Endothelial cell of umbilical vein (primary cell): ENCODE data around the gene RCAN3. TPM values are rescaled to one million over a fixed set of nuclear protein-coding genes. Genes with fewer than 3 reads are reported as not detected.

Source experiments
- BruUV-seq: library from RNA; stranded (reverse); fragments of 400-500 nt; replicated peaks from 2 replicates; lab custom pipeline; 2021; lab: Mats Ljungman, UMichigan
- CTCF ChIA-PET: fragments of 300-600, 350-600 bp; sonication (Branson Sonifier 250); formaldehyde crosslinking; loops from one replicate; lab custom pipeline; 2021; ENCODE audit warnings: antibody characterized with exemption, inconsistent platforms; lab: Charles Lee
- POLR2A ChIA-PET: fragments of 300-600, 350-600 bp; sonication (Branson Sonifier 250); formaldehyde crosslinking; loops from one replicate; lab custom pipeline; 2021; ENCODE audit warnings: antibody characterized with exemption, inconsistent platforms; lab: Charles Lee
- DNase-seq: peaks from one replicate; pipeline ENCODE4 v3.0.0-alpha.2; 2011; ENCODE audit warnings: low read depth, low spot score
- FAIRE-seq: peaks from 2 replicates; lab custom pipeline; 2011; peaks lifted over from hg19 to GRCh38; lab: Jason Lieb, UNC
- H2AFZ ChIP-seq: 2 replicates; pipeline ENCODE4 v1.6.0; 2012; ENCODE audit warnings: low read depth, low read length, control low read depth, inconsistent platforms
- H3K27ac ChIP-seq: 2 replicates; pipeline ENCODE4 v1.5.1; 2011; ENCODE audit warnings: low read depth, mild to moderate bottlenecking, control low read depth, low read length, moderate library complexity; ENCODE audit not compliant: insufficient read depth
- H3K27me3 ChIP-seq, 2 experiments: 2 replicates each; pipeline versions ENCODE4 v1.6.0 to v1.6.1; 2011; ENCODE audit warnings: low read length in 2 of 2, mixed read lengths in 1 of 2; ENCODE audit not compliant: control insufficient read depth in 2 of 2, insufficient read depth in 2 of 2
- H3K36me3 ChIP-seq, 2 experiments: 2 replicates in 1 of 2; 3 replicates in 1 of 2; pipeline ENCODE4 v1.5.1; 2011; ENCODE audit warnings: low read length in 2 of 2, mild to moderate bottlenecking in 1 of 2, moderate library complexity in 1 of 2; ENCODE audit not compliant: control insufficient read depth in 2 of 2, insufficient read depth in 2 of 2; ENCODE audit errors: extremely low read depth in 1 of 2
- H3K4me1 ChIP-seq: 3 replicates; pipeline ENCODE4 v1.5.1; 2011; ENCODE audit warnings: mild to moderate bottlenecking, low read length; ENCODE audit not compliant: control insufficient read depth, insufficient read depth; ENCODE audit errors: extremely low read depth
- H3K4me2 ChIP-seq: 2 replicates; pipeline ENCODE4 v1.6.1; 2011; ENCODE audit warnings: low read length, control low read depth, mixed read lengths; ENCODE audit not compliant: insufficient read depth
- H3K4me3 ChIP-seq, 3 experiments: fragments of 200-600 bp in 1 of 3; sonication (generic), shearing (Covaris generic) in 1 of 3; replicated peaks in 1 of 3; 2 replicates each; pipeline ENCODE4 v1.5.1; 2011 to 2016; ENCODE audit warnings: control low read depth in 3 of 3, low read length in 3 of 3, mild to moderate bottlenecking in 2 of 3, inconsistent platforms in 1 of 3, low read depth in 1 of 3, moderate library complexity in 1 of 3; ENCODE audit not compliant: insufficient read depth in 1 of 3
- H3K79me2 ChIP-seq: 2 replicates; pipeline ENCODE4 v1.6.0; 2012; ENCODE audit warnings: low read length, inconsistent platforms; ENCODE audit not compliant: control insufficient read depth, insufficient read depth
- H3K9ac ChIP-seq: replicated peaks from 2 replicates; pipeline ENCODE3; 2011; ENCODE audit warnings: low read length, control low read depth; ENCODE audit not compliant: insufficient read depth; ENCODE audit errors: extremely low read depth
- H3K9me1 ChIP-seq: replicated peaks from 3 replicates; pipeline ENCODE4 v1.6.0; 2011; ENCODE audit warnings: mild to moderate bottlenecking, low read length; ENCODE audit not compliant: control insufficient read depth, insufficient read depth; ENCODE audit errors: extremely low read depth
- H3K9me3 ChIP-seq: replicated peaks from 2 replicates; pipeline ENCODE4 v1.5.1; 2012; ENCODE audit warnings: low read length, inconsistent platforms; ENCODE audit not compliant: control insufficient read depth, insufficient read depth
- H4K20me1 ChIP-seq: replicated peaks from 2 replicates; pipeline ENCODE3; 2011; ENCODE audit warnings: mild to moderate bottlenecking, low read length; ENCODE audit not compliant: control insufficient read depth, insufficient read depth; ENCODE audit errors: extremely low read depth
- CTCF ChIP-seq, 2 donors: IDR thresholded peaks; 1 replicate in 1 of 2; 2 replicates in 1 of 2; pipeline ENCODE4 v1.5.1; 2011; ENCODE audit warnings: low read length in 2 of 2, mild to moderate bottlenecking in 2 of 2, moderate library complexity in 2 of 2, control low read depth in 1 of 2, inconsistent platforms in 1 of 2, low read depth in 1 of 2; ENCODE audit not compliant: insufficient read depth in 1 of 2; ENCODE audit errors: extremely low read depth in 1 of 2
- EZH2 ChIP-seq: IDR thresholded peaks from 2 replicates; pipeline ENCODE4 v1.6.1; 2012; ENCODE audit warnings: borderline replicate concordance, low read depth, mild to moderate bottlenecking, moderate library complexity, low read length, inconsistent platforms; ENCODE audit not compliant: severe bottlenecking
- FOS ChIP-seq: IDR thresholded peaks from 2 replicates; pipeline ENCODE4 v1.6.1; 2011; ENCODE audit warnings: mild to moderate bottlenecking, low read length, moderate library complexity, borderline replicate concordance; ENCODE audit not compliant: insufficient read depth
- GATA2 ChIP-seq: IDR thresholded peaks from 2 replicates; pipeline ENCODE4 v1.7.0; 2011; ENCODE audit warnings: low read depth, mild to moderate bottlenecking, moderate library complexity, mixed read lengths, low read length; ENCODE audit not compliant: insufficient read length, insufficient read depth
- JUN ChIP-seq: IDR thresholded peaks from 2 replicates; pipeline ENCODE4 v1.6.1; 2011; ENCODE audit warnings: borderline replicate concordance, low read depth; ENCODE audit not compliant: insufficient read length, insufficient read depth
- MYC ChIP-seq: IDR thresholded peaks from one replicate; pipeline ENCODE4 v1.6.1; 2011; ENCODE audit warnings: mild to moderate bottlenecking, low read depth, low read length
- POLR2A ChIP-seq: IDR thresholded peaks from 2 replicates; pipeline ENCODE4 v1.6.1; 2012; ENCODE audit warnings: low read depth, mild to moderate bottlenecking, control low read depth, low read length
- POLR2AphosphoS5 ChIP-seq: IDR thresholded peaks from 2 replicates; pipeline ENCODE4 v1.6.1; 2012; ENCODE audit warnings: low read depth, mild to moderate bottlenecking, control low read depth, low read length, moderate library complexity; ENCODE audit not compliant: insufficient read depth
- dilution Hi-C: fragments of 300-500 bp; cut with MboI; formaldehyde crosslinking; loops from one replicate; pipeline ENCODE4 v1.15.0; 2019; ENCODE audit warnings: low sequenced_read_pairs; ENCODE audit not compliant: extremely low pct_ligation_motif_present
- intact Hi-C: fragments of 100-400 bp; cut with micrococcal nuclease; formaldehyde crosslinking; loops from one replicate; pipeline ENCODE4 v1.10.0; 2022
- polyA plus RNA-seq, 4 experiments: library from polyadenylated mRNA; depleted of rRNA in 3 of 4; stranded (reverse) in 3 of 4; unstranded in 1 of 4; fragments of >200 nt; gene quantifications; 2 replicates each; pipeline versions ENCODE4 v1.2.1 to v1.2.3, GENCODE V29; 2011 to 2012; ENCODE audit warnings: missing spikeins in 1 of 4
- total RNA-seq: library from RNA; stranded (reverse); gene quantifications from 2 replicates; pipeline ENCODE4 v1.2.3, GENCODE V29; 2021
- TF ChIP-seq, protein P1 (sequence below): IDR thresholded peaks from 2 replicates; pipeline ENCODE4 v1.6.1; 2011; ENCODE audit not compliant: insufficient read depth, insufficient read length

RCAN3 gene
- total and polyA plus RNA-seq, 2 donors (not counting 3 experiments of a cell fraction or from before 2014, with no cell fraction given): 0.99 to 5.1 TPM

DNA sequence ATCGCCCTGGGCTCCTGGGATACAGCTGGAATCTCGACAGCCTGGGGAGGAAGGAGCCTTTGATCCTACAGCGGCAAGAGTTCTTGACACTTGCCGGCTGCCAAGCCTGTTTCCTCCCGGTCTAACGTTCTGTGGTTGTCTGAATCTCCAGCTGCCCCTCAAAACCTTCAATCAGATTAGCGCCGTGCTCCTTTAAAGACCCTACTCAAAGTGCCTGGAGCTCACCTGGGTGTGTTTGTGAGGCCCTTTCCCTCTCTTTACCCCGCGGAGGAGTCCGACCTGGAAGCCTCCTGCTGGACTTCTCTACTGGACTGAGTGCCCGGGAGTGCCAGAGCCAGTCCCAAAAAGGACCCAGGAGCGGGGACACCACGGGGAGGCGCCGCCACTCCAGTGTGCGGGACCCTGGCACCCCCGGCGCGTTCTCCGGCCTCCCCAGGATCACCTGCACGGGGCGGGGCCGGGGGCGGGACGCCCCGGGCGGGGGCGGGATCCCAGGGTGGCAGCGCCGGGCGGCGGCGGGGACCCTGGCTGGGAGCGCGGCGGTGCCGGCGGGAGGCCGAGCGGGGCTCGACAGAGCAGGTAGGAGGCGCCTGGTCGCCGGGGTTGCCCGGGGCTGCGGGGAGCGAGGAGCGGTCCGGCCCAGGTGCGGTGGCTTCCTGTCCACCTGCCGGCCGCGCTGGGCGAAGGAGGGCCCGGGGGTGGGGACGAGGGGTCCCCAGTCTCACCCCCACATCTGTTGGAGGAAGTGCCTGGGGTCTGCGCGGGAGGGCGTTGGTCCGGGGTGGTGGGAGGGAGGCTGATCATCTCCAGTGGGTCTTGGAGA is 53.2 kb downstream of the RCAN3 start, which contains the start of gene NCMAP:
Gene NCMAP (plus strand): TSS at position 497 of the 823 bp plus-strand sequence. CDS start 39,344 bp downstream, outside the sequence.
- no peak for DNase-seq
- H3K36me3 ChIP-seq: no peaks in the 10 kb centered on the region
- no peak within 1 kb of the TSS for H3K4me2 ChIP-seq
- intact Hi-C loops: no loop called here
- H3K4me3 ChIP-seq: no peak within 1 kb of the TSS
- H3K4me1 ChIP-seq: no peaks in the 10 kb centered on the region
- H3K27ac ChIP-seq: no peak within 1 kb of the TSS
- H3K9me3 ChIP-seq: no peaks in the 10 kb centered on the region
- BruUV-seq: no TSS peak
- H4K20me1 ChIP-seq: no peaks in the 10 kb centered on the region
- no peaks in the 10 kb centered on the region for H3K9me1 ChIP-seq
- H2AFZ ChIP-seq: no peak within 1 kb of the TSS
- TF ChIP-seq MYC (no peak), EZH2 (peak; percentile 68)
- dilution Hi-C loops: no loop called here
- POLR2A ChIA-PET: no interaction called here
- FAIRE-seq: peak; percentile 71
- CTCF ChIA-PET: no interaction called here
- no peak within 1 kb of the TSS for H3K9ac ChIP-seq
- no peaks in the 10 kb centered on the region for H3K79me2 ChIP-seq
- H3K27me3 ChIP-seq: peaks cover 40 to 44% of the 10 kb centered on the region in 2 experiments

- H3K9me3 ChIP-seq: no peaks in the 10 kb centered on the region
- no peak for DNase-seq
- no peaks in the 10 kb centered on the region for H3K4me1 ChIP-seq
- dilution Hi-C loops: no loop called here
- H3K9ac ChIP-seq: no peak overlapping the region
- no peaks in the 10 kb centered on the region for H3K79me2 ChIP-seq
- H3K36me3 ChIP-seq: no peaks in the 10 kb centered on the region
- no peak for FAIRE-seq
- no peak overlapping the region for H3K4me2 ChIP-seq
- peaks cover 40 to 44% of the 10 kb centered on the region in 2 experiments for H3K27me3 ChIP-seq
- intact Hi-C loops: no loop called here
- TF ChIP-seq JUN: no peak
- TF ChIP-seq GATA2: no peak
- TF ChIP-seq, protein P1, sequence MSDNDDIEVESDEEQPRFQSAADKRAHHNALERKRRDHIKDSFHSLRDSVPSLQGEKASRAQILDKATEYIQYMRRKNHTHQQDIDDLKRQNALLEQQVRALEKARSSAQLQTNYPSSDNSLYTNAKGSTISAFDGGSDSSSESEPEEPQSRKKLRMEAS: no peak
- no peak for TF ChIP-seq POLR2AphosphoS5
- no peak for TF ChIP-seq POLR2A
- no peak for TF ChIP-seq CTCF (IDR thresholded peaks at IDR 0.05; ENCODE audit: extremely low read depth in 1 of 2, insufficient read depth in 1 of 2, low read depth in 1 of 2, low read length in 2 of 2)
- TF ChIP-seq FOS: no peak
- no peak for TF ChIP-seq EZH2
- TF ChIP-seq MYC: no peak
- H4K20me1 ChIP-seq: no peaks in the 10 kb centered on the region
- CTCF ChIA-PET: no interaction called here
- H3K4me3 ChIP-seq: no peak overlapping the region
- no peaks in the 10 kb centered on the region for H3K9me1 ChIP-seq
- H3K27ac ChIP-seq: no peak overlapping the region
- BruUV-seq: no TSS peak
- H2AFZ ChIP-seq: no peak overlapping the region
- POLR2A ChIA-PET: no interaction called here
Measured at GRCh38 chr1:24556414-24556795, 53.8 kb downstream of the RCAN3 start.
